ENCODE measurements around the gene ARHGEF3. TPM values are rescaled to one million over a fixed set of nuclear protein-coding genes. Genes with fewer than 3 reads are reported as not detected.

Gene ARHGEF3
- total RNA-seq, 1 experiment from 2014 or later = 9.6 TPM

GRCh38 chr3:56796202-56796601 lies 5.5 kb downstream of the ARHGEF3 start:
- peak; percentile 75 for DNase-seq (ENCODE audit: low read depth)

GRCh38 chr3:56795829-56796185 lies 5.9 kb downstream of the ARHGEF3 start:
- no peak for DNase-seq (ENCODE audit: low read depth)

- peak; percentile 42 for DNase-seq (ENCODE audit: low read depth)
Observed at GRCh38 chr3:56795097-56795828, 6.5 kb downstream of the ARHGEF3 start.

- DNase-seq (ENCODE audit: low read depth) = peak; percentile 14
Observed at GRCh38 chr3:56792193-56792592, 9.6 kb downstream of the ARHGEF3 start.

- no peak for DNase-seq (ENCODE audit: low read depth)
Observed at GRCh38 chr3:56790016-56790821, 11.5 kb downstream of the ARHGEF3 start.

- DNase-seq (ENCODE audit: low read depth) = no peak
Observed at GRCh38 chr3:56789076-56789475, 12.7 kb downstream of the ARHGEF3 start.

GRCh38 chr3:56788521-56788920 lies 13.2 kb downstream of the ARHGEF3 start:
- DNase-seq (ENCODE audit: low read depth) = no peak

DNA sequence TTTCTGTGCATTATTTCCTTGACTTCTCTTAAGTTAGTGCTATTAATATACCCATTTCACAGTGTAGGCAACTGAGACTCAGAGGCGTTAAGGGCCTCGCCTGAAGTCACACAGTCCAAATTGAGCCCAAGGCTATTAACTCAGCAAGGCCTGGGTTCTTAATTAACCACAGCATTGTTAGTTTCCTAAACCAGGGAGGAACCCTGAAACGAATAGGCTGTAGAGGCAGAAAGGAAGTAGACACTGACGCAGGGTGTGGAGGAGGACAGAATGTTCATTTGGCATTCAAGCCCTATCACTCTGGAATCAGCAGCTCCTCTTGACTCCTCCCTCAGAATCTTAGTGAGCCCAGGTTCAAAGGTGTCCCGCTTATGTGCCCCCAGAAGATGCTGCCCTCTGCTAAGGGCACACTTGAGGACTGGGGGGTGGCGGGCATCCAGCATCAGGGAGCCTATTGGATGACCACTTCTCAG lies 13.9 kb downstream of the ARHGEF3 start:
- DNase-seq (ENCODE audit: low read depth) = no peak

- DNase-seq (ENCODE audit: low read depth) = no peak
Observed at GRCh38 chr3:56787258-56787775, 14.4 kb downstream of the ARHGEF3 start.

GRCh38 chr3:56785499-56785898 lies 16.2 kb downstream of the ARHGEF3 start:
- no peak for DNase-seq (ENCODE audit: low read depth)

GRCh38 chr3:56784448-56785001 lies 17.2 kb downstream of the ARHGEF3 start:
- DNase-seq (ENCODE audit: low read depth) = no peak

GRCh38 chr3:56783644-56784447 lies 17.9 kb downstream of the ARHGEF3 start:
- peak; percentile 74 for DNase-seq (ENCODE audit: low read depth)

GRCh38 chr3:56782906-56783305 lies 18.8 kb downstream of the ARHGEF3 start:
- DNase-seq (ENCODE audit: low read depth) = no peak

DNA sequence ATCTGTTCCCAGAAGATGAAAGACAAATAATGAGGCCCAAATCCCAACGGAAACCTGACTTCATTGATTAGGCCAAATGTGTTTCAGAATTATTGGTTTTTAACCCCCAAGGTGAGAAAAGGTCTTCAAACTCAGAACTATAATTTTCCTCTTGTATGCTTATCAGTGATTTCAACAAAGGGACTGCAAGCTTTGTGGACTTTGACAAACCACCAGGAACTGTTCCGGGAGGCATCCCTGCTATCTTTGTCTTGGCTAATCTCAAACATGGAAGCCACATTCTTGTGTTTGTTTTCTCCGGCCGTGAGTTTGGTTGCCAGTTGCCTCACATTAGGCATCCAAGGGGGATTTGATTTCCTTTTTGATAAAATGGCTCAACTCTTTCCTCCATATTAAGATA lies 19.5 kb downstream of the ARHGEF3 start:
- DNase-seq (ENCODE audit: low read depth) = no peak

- DNase-seq (ENCODE audit: low read depth) = no peak
Observed at GRCh38 chr3:56781762-56782161, 20.0 kb downstream of the ARHGEF3 start.

DNA sequence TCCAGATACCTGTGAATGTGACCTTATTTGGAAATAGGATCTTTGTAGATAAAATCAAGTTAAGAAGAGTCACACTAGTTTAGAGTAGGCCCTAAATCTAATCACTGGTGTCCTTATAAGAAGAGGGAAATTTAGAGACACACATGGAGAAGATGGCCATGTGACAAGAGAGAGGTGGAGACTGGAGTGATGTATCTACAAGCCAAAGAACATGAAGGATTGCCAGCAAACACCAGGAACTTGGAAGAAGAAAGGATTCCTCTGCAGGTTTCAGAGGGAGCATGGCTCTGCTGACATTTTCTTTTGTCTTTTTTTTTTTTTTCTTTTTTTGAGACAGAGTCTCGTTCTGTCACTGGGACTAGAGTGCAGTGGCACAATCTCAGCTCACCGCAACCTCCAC lies 20.8 kb downstream of the ARHGEF3 start:
- no peak for DNase-seq (ENCODE audit: low read depth)

GRCh38 chr3:56778893-56779292 lies 22.9 kb downstream of the ARHGEF3 start:
- no peak for DNase-seq (ENCODE audit: low read depth)

DNA sequence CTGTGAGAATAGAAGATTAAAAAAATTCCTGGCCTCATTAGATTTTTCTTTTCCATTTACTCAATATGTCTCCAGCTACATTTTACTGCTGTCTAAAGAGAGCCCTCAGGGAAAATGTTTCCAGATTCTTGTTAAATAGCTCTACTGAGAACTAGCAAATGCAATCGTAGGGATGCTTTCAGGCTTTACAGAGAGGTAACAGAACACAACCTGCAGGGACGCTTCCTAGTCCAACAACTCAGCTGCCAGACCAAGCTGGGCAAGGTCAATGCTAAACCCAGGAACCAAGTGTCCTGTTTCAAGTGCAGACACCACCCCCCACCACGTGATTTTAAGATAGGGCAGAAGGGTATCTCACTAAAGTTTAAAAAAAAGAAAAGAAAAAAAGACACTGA lies 25.2 kb downstream of the ARHGEF3 start:
- no peak for DNase-seq (ENCODE audit: low read depth)

DNA sequence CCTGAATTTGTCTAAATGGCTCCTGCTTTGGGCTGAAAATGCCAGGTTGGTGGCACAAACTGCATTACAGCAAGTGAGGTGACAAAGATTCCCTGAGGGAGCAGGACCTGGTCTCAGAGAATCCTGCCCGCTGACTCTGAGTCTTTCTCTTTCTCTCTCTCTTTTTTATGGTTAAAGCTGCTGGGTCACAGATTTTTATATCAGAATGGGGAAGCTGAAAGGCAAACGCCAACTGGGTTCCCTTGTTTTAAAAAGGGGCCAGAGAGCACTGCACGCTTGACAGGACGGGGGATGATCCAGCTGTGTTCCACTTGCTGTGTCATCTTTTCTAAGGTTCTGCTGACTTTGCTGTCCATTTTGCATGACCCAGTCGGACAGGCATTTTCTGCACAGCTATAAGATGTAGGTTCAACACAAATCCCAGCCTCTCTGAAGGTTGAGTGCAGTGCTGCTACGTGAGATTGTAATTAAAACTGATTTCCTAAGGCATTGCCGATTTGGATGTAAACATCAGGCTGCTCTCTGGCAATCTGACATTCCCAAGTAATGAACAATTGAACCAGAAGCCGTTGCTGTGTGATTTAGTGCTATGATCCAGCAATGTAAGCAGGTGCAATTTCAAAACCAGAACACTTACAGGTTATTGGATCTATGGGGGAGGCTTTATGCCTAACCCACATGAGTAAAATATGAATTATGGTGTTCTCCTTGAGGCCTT lies 25.8 kb downstream of the ARHGEF3 start:
- no peak for DNase-seq (ENCODE audit: low read depth)

DNA sequence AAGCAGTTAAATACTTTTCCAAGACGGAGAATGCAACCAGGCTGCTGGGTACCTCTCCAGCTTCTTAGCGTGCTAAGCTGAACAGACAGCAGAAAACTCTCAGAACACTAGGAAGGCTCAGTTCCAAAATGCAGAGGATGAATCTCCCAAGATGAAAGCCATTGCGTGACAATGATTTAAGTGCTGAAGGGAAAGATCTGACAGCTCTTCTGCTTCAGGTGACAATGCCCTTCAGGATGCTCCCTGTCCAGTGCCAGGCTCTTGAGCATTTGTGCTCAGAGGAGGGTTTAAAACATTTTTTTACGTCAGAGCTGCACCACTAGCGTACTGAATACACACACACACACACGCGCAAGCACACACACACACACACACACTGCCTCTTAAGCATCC lies 26.3 kb downstream of the ARHGEF3 start:
- no peak for DNase-seq (ENCODE audit: low read depth)

- DNase-seq (ENCODE audit: low read depth) = no peak
Observed at GRCh38 chr3:56773986-56774385, 27.8 kb downstream of the ARHGEF3 start.

Data from M059J (cell line).